GM21423 (cell line): ENCODE data around the gene PAX5.

Source experiments
- ATAC-seq: cut with Tn5 transposase; IDR thresholded peaks from one replicate; pipeline ENCODE4 v1.9.1; 2021; ENCODE audit warnings: mild to moderate bottlenecking, moderate library complexity; ENCODE audit not compliant: unreplicated experiment

Gene PAX5

DNA sequence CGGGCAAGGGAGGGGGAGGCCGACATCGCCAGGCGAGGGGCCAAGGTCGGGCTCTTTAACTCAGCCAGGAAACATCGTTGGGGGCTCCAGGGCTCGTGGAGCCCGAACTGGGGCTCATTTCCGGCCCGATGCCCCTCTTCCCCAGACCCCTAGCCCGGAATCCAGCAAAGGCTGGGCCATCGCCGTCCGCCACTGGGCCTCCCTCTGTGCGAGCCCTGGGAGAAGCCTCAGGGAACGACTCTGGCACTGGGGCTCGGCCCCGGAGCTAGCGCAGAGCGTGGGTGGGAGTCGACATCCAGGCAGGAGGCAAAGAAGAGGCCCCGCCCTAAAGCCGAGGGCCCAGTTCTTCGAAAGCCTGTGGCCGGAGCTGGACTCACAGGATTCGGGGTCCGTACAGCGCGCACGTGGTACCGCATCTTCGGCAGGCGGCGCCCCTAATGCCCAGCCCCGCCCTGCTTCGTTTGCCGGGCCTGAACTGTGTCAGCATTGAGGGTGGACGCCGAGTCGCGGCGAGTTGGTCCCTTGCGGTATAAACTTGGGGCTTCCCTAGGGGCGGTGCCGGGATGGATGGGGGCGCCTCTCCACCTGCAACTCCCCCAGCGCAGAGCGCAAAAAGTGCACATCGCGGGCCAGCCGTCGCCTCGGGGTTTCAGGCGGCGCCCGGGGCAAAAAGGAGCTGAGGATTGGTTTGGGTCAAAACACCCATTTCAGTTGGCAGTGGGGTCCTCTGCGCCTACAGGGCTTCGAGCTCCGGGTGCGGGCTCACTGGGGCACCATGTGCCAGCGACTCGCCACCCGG is 3.6 kb upstream of the PAX5 start:
- ATAC-seq, result no peak

DNA sequence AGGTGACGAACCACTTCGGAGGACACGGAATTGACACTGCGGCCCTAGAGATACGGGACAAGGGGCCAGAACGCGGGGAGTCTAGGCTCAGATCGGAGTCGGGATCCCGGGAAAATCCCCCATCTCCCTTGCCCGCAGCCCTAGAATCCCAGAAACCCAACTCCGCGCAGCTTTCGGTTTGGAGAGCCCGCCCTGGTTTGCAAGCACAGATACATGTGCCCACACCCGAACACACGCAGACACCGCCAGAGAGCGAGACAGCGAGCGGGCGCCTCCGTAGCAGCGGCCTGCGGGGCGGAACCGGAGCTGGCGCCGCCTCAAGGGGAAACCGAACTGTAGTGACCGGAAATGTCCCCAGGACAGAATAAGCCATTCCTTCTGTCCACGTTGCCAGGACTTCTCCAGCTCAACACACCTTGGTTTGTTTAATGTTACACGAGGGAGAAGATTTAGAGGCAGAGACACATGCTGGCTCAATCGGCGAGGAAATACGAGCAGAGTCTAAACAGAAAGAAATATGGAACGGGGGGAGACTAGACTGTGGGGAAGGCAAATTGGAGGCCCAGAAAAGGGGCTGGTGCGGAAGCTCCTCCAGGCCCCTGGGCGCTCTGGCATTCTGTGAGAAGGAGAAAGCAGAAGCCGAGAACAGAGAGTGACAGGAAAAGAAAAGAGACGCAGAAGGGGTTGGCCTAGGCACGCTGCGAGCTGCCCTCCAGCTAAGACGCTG is 2.9 kb upstream of the PAX5 start:
- no peak for ATAC-seq

DNA sequence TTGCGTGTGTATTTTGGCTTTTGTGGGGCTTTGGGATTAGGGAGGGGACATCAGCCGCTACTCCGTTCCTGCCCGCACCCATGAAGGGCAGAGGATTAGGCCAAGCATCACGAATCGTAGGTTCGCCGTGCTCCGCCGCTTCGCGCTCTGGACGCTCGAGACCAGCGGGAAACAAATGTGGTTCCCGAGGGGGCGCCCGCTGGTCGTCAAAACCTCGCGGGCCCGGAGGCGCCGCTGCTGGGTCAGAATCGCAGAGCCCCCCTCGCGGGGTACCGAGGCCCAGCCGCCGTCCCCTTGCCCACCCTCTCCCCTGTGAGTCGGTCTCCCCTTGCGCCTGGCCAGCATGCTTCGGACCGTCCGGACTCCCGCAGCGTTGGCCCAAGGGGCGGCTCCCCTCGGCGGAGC is 2.3 kb upstream of the PAX5 start:
- no peak for ATAC-seq

DNA sequence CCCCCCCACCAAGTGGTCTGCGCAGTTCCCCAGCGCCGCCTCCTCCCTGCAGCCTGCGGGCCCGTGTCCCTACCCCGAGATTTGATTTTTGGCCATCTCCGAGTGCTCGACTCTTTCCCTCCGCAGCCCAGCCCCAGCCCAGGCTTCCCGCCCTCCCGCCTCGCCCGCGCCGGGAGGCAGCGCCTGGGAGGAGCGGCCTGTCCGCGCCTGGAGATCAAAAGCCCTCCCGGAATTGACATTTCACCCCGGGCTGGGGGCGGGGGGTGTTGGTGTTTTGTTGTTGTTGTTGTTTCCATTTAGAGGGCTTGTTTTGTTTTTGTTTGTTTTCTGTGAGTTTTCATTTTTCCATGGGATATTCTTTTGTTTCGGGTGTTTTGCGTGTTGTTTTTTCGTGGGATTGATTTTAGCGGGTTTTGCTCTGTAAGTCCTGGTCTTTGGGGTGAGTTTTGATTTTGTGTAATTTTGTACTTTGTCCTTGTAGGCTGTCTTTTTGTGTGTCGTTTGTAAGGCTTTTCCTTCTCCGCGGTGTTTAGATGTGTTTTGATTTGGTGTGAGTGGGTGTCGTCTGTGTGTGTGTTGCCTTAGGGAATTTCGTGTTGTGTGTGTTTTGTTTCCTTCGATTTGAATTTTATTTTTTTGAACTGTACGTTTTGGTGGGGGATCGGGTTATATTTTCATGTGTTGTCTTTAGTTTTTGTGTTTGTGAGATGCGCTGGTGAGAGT is 1.7 kb upstream of the PAX5 start:
- ATAC-seq, result no peak

DNA sequence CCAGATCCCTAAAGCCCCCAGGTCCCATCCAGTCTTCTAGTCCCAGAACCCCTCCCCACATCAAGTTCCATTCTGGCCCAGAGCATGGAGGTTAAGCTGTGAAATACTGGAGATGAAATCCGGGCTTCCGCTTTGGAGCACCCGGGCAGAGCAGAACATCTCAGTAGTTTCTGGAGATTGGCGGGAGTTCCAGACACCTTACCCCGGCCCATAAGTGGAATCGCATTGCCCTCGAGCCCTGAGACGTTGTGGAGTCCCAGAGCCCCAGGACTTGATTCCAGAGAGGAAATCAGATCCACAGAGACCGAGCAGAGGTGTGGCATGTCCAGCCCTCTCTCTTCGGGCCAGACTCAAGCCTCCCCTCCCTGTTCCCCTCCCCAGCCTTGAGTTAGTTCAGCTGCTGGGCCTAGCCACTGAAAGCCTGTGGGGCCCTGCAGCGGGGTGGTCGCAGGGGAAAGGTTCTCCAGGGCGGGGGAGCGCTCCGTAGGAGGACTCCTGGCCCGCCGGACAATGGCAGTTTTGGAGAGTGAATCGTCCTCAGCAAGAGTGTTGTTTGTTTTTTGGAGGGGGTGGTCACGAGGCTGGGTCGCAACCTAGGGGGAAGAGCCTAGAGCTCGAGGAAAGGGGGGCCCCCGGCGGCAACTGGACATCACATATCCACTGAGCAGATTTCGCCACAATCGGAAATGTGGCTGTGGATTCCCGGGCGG is 1.0 kb upstream of the PAX5 start:
- no peak for ATAC-seq

DNA sequence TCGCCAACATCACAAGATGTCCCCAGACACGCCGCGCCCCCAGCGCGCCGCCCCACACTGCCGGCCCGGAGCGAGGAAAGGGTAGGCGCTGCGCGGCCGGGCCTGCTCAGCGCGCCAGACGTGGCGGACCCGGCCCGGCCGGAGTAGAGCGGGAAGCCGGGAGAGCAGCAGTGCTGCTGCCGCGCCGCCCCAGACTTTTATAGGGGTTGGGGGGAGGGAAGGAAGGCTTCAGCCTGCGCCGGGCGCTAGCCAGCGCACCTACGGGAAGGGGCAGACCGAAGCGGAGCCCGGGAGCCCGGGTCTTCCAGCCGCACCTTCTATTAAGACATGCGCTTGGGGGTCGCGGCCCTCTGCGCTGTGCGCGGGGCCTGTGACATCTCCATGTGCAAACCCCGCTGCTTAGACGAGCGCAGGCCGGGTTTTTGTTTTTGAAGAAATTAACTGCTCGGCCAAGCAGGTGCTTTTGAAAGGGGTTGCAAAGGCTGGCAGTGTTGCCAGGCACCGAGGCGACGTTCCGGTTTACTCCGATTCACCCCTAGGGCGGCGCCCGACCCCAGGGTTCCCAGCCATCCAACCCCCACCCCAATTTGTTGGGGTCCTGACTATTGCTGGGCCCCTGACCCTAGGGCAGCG is 353 bp upstream of the PAX5 start:
- ATAC-seq, result peak; percentile 17

DNA sequence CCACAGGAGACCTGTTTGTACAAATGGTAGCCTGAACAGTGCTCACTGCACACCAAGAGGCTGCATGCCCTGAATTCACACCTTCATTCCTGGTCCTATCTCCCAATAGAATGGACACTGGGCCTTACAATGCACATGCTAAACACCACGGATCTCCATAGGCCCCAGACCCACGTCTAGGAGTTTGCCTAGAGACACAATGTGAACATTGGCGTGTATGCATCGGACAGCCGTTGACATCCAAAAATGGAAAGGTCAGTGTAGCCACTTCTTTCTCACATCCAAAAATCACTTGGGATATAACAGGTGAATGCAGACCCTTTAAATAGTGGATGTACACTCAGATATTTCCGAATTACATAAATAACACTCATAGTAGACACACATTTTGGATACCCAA is 927 bp downstream of the PAX5 start:
- no peak for ATAC-seq

DNA sequence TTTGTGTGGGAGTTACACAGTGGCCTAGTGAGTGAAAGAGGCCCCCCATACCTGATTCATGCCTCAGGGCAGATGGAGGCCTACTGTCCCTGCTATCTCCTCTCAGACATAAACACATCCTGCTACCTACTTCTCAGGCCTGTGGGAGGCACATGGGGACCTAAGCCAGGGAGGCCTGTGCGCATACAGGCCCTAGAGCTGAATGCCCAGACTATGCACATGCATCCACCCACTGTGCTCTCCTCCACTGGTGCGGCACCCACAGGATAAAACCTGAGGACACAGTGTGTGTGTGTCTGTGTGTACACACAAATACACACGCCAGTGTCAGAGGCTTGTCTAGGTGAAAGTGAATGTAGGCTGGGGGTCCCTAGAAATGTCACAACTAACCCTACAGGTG is 1.4 kb downstream of the PAX5 start:
- peak; percentile 11 for ATAC-seq

DNA sequence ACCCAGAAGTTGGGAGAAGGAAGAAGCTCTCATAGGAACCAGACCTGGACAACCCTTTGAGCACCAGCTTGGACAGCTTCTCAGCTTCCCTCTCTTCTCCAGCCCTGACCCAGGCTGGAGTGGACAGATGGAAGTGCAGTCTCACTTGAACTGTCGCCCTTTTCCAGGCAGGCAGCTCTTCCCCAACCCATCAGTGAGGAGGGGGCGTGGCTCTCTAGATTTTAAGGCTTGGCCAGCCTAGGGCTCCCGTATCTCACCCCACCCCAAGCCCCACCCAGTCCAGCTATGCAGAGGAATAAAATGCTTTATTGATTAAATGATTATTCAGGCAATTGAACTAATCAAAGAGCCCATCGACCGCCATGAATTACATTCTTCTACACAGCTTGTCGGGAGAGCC is 2.2 kb downstream of the PAX5 start:
- no peak for ATAC-seq

DNA sequence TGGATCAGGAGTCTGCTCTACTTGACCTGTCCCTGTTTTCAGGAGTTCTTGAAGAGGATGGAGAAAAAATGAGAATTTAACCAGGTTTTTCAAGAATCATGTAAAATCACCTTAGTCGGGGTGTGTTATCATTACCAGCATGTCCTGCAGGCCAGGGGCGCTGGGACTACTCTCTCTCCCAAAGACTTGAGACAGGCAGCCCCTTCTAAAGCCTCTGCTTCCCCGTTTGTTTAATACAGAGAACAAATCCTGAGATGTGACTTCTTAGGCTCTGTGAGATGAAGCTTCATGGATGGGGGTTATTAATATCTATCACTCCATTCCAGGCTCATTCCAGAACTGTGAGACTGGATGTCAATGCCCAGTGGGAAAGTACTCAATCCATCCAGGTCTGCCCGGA is 3.0 kb downstream of the PAX5 start:
- ATAC-seq, result no peak

DNA sequence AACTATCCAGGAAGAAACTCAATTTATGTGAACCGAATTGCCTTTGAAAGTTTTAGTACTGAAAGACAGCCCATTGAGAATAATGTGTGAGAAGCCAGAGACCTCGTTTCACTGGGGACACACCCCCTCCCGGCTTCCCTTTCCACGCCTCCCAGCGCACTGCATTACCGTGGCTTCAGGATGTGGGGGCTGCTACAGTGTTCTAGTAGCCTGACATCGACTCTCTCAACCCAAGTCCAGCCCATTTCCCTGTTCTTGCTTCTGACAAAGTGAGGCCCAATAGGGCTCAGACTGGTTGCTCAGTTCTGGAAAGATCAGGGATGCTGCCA is 3.5 kb downstream of the PAX5 start:
- ATAC-seq, result peak; percentile 17

DNA sequence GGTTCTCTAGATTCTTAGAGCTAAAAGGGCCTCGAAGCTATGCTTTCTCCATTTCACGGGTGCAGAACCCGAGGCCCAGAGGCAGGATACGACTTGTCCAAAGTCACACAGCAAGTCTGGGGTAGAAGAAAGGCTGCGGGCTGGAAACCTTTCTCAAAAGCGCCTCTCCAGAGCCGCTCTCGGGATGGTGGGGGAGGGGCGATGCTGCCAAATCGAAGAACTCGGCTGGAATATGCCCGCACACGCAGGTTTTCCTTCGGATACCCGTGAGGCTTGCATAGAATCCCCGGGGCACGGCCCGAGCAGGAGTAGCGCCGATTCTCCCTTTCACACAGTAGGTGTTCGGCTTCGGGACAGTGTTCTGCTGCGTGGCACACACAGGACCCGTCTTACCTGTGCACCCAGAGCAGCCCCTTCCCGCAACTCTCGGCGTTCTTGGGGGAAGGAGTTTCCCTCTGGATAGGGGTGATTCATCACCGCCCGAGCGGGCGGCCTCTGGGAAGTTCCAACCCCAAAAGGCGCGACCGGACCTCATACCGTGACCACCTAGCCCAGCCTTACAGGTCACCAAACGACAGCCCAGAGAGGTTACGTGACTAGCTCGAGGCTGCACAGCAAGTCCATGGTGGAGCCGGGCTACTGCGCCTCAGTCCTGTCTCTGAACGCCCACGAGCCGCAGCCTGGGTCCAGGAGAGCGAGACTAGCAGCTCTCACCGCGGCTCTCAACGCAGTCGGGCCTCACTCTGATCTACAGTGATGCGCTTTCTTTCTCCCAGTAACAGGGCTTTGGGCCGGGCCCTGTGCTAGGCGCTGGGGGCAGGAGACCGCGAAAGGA is 4.1 kb downstream of the PAX5 start:
- peak; percentile 0 for ATAC-seq

DNA sequence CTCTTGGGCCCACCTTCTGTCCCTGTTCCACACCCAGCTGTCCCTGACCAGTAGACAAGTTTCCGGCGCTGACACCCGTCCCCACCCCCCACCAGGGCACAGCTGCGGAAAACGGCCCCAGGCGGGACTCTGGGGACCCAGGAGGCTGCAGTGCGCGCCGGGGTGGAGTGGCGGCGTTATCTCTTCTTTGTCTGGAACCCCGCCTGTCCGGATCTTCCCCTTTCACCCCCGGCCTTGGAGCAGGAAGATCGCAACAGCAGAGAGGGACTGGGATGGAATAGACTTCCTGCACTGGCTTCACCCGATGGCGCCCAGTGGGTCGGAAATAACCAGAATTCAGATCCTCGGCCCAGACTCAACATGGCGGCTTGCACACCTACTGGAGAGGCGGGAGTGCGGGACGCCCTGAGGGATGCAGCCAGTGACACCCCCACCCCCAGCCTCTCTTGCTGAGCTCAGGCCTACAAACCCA is 4.7 kb downstream of the PAX5 start:
- ATAC-seq, result no peak

DNA sequence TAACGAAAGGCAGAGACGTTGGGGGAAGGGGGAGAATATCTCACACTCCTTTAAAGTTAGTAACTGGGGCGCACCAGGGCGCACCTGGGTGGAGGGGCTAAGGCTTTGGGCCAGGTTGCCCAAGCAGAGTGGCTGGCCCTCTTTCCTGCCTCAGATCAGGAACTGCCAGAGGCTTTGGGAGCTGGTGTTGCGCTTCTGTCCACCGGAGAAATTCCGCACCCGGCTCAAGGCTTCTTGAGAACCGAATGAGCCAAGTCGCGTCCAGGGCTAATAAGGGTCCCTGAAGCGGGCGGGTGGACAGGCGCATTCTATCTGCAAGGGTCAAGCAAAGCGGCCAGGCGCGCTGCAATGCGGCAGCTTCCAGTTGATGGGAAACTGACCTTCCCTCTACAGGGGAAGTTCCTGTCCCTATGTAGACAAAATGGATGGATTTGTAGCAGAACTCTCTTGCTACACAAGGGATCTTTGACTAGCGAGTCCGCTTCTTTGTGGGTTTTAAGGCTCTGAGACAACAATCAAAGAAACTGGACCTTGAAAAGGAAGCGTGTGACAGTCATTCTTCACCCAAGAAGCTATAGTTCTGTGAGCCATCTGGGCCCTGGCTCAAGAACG is 5.5 kb downstream of the PAX5 start:
- no peak for ATAC-seq

DNA sequence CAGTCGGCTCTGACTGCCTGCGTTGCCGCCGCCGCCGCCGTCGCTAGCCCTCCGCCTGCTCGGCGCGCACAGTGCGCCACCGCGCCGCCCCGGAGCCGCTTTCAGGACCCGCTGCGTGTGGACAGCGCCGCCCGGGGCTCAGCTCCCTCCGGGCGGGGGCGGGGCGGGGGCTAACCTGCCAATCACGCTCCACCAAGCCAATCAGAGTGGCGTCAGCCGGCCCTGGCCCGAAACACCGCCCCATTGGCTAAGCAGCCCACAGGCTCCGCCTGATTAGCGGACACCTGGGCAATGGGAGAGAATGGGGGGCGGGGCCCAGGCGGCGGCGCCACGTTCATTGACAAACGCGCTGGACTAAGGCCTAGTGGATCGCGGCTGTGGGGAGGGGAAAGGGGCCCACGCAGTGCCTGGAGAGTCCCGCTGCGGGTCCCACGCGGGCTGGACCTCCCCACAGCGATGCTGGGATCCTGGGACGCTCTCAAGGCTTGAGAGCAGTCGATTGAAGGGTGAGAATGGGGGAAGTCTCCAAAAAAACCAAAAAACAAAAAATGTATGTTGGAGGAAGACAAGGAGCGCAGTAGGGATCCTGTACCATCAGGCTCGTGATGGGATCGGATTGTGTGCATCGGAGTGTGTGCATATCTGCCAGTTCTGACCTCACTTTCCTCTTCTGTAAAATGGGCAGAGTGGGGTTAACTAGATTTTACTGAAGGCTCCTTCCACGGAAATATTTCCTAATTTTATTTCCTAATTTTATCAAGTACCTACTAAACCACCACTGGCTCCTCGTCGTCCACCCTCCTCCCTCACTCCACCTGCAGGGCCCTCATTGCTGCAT is 6.3 kb downstream of the PAX5 start:
- ATAC-seq, result peak; percentile 70

DNA sequence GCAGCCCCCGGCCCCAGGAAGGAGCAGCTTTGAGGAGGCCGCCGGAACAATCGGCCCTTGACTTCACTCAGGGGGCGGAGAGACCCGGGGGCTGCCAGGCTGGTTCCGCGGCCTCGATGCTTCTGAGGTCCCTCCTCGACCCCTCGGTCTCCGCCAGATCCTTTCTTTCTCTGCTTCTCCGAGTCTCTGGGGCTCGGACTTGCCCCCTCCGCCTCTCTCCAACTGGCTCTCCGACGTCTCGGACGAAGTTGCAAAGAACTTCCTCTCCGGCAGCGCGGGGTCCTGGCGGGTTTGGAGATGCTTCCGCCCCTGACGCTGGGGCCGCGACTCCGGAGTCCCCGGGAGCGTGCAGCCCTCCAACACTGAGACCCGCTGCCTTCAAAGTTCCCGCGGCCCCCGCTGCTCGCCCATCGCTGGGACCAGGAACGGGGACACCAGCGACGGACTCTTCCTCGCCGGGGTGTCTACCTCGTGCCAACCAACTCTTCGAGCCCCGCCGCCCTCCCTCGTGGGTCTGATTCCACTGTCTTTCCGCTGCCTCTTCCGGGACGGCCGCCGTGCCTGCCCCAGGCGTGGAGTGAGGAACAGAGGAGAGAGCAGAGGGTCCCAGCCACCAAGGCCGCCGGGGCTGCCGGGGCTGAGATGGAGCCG is 7.0 kb downstream of the PAX5 start:
- ATAC-seq, result peak; percentile 1

DNA sequence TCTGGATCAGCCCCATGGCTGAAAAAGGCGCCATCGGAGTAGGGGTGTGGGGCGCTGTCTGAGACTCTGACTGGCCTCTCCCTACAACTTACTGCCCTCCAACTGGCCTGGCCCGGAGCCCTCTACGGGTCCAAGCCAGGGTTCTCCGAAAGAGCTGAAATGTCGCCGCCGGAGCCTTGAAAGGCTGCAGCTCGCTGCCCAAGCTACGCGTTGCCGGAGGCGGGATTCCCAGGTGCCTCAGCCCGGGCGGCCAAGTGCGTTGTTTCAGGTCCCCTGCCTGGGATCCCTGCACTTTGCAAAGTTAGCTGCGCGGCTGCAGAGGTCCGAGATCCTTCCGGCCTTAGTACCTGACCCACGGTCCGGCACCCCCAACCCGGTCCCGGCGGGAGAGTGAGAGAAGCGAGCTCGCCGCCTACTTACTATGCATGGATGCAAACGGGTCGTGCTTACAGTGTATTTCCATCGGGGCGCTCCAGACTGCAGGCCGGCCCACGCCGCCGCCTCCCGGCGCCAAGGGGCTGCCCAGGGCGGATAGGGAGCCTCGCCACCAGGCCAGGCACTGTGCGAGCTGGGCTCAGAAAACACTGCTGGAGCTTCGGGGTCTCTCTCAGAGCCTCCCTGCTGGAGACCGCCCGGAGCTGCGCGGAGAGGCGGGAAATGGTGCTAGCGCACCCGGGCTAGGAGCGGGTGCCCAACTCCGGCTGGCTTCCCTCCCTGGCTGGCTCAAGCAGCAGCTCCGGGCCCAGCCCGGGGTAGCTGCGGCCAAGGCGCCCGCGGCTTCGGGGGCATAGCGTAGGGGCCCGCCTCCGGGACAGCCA is 7.7 kb downstream of the PAX5 start:
- no peak for ATAC-seq
